GM21390 (cell line): ENCODE data around the gene ZRANB1.

ENCODE experiments used
- ATAC-seq: cut with Tn5 transposase; IDR thresholded peaks from one replicate; pipeline ENCODE4 v1.9.1; 2021; ENCODE audit not compliant: unreplicated experiment

Gene ZRANB1

DNA sequence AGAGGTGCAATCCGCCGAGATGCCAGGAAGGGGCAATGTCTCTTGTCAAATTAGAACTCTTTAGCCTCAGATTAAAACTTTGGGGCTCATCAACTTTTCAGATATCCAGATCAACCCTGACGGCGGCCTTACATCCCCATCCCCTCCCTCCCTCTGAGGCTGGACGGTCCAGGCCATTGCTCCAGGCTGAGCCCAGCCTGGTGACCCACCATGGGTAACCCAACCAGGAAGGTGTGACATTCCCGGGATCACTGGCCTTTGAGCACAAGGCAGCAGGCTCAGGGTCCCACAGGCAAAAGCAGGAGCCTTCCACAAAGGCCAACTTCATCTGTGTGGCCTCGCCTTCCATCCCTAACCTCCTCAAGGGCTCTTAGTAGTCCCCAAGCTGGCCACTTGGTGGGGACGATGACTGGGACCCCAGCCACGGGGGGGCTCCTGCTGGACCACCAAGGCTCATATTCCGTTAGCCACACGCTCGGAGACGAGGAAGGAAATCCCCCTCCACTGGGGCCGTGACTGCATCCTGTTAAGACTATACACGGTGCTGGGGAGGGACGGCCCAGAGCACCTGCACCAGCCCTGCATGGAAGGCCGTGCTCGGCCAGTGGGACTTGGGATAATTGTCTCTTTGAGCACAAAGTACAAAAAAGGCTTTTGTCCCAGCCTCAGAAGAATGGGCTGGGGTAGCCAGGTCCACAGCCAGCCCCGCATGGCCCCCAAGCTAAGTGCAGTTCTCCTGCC, 62.8 kb downstream of the ZRANB1 start:
- ATAC-seq: no peak

DNA sequence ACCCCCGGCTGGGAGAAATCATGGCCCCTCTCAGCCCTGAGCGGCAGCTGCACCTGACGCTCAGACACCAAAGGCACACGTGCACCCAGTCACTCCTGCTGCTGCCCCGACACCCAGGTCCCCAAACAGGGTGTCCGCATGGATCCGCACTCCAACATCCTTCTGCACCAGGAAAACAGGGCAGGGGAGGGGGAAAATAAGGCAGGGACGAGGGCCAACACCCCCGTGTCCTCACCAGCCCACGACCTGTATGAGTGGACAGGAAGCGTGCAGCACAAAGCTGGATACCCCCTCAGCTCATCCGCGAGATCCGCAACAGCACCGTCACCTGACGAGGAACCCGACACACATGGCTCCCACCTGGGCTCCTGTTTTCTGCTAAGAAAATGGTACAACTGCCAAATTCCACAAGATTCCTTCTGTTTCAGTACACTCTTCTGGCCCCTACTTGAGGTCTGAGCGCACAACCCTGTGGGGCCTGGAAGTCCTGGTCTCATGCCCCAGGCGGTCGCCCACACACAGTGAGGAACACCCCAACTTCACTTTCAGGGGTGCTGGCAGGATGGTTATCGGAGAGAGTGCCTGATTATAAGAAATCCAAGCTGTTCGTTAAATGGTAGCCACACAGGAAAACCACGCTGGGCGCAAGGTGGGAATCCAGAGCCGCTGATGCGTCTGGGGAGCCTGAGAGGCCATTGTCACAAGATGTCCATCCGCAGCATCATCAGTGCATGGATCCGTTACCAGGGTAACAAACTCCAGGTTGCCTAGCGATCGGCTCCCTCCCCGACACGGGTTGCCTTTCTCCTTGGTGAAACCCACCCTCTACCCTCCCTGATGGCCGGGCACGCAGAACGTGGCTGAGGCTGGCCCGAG, 63.6 kb downstream of the ZRANB1 start:
- no peak for ATAC-seq

DNA sequence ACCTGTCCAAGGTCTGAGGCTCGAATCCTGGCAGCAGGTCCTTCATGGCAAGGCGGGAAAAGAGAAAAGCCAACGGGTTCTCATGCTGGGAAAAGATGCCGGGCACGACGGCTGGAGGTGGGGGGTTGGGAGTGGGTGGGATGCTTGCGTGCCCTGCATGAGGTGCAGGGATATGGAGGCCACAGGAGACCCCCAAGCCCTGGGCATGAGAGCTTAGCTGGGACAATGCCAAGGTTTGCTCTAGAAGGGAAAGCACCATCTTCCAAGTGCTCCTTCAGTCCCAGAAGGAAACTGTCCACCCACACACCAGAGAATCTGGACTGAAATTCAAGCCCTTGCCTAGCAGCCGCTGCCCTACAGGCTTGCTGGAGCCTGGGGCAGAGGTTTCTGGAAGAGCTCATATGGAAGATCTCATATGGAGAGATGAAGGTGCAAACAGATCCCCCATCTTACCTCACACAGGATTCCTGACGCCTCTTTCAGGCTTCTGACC, 64.3 kb downstream of the ZRANB1 start:
- no peak for ATAC-seq

- ATAC-seq: no peak
Measured at GRCh38 chr10:125006921-125007426, 65.1 kb downstream of the ZRANB1 start.

- no peak for ATAC-seq
Measured at GRCh38 chr10:125007436-125007835, 65.5 kb downstream of the ZRANB1 start.

DNA sequence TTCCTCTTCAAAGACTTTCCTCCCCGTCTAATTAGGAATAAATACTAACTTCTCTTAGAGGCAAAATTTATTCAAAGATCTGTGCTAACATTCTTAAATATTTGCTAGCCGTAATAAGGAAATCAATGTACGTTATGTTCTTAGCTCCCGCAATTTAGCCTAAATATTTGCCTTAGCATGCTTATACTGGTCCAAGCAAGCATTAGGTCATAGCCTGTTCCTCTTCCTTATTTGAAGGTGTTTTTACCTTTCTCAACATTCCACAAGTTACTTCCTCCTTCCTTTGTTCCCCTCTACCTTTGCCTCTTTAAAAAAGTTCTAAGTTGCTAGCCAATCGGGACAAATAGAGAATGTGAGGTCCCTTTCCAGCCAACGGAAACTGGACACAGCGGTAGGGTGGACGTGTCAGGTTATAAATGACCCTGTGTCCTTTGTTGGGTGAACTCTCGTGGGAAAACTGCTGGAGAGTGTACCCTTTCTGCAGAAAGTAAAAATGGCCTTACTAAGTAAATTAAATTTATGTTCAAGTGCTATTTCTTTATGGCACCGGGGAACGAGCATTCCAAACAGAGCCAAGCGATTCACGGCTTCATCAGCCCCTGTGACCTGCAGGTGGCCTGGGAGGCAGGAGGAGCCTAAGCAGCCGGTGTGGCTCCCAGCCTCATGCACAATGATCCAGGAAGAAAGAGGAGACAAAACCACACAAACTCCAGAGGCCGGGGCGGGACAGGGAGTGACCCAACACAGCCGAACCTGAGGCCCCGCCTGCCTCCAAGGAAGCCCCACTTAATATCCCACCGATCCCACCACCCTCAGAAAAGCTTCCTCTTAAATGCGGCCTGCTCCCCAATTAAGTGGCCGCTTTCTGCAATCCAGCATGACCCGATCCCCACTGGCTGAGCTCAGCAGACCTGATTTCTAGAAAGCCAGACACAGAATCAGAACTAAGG, 67.0 kb downstream of the ZRANB1 start:
- ATAC-seq: no peak

GRCh38 chr10:125009661-125010161, 67.8 kb downstream of the ZRANB1 start:
- ATAC-seq: no peak

DNA sequence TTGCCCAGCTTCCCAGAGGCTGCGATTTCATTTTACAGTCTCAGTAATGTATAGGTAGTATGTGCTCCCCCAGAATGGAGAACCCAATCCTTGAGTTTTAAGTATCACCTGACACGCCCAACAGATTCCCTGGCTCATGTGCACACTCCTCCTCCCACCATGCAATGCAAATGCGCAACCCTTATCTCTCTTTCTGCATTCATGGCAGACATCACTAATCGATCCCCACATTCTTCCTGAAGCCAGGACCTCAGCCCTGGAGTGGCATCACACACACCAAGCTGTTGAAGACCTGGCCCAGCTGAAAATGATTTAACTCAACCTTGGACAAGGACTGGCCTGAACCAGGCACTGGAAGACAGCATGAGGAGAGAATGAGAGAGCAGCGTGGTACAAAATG, 68.4 kb downstream of the ZRANB1 start:
- no peak for ATAC-seq

DNA sequence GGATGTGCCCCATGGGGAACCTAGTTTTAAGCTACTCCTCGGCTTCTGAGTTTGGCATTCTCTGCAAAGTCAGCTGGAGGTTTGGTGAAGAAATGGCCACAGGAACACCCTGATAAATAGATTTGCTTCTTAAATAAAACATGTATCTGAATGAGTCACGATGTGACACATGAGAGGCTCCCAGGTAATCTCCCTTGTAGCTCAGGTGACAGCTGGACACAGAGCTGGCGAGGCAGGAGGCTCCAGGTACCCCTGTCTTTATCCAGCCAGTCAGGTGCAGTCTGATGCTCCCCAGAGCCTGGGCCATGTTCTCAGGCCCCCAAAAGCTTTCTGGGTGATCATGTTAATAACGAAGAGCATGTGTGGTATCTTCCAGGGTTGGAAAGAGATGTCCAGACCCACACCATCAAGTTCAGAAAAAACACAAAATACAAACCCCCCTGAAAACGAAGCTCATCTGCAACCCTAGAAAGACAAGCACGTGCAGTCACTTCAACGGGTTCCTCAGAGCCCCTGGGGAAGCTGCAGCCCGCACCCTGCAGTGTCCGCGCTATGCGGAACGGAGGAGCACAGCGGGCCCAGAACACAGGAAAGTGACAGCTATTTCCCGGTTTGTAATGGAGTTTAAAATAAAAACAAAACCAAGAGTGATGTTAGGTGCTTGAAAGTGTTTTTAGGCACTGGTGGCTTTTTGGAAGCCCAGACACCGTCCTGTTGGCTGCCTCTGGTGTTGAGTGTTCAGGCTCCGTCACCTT, 69.4 kb downstream of the ZRANB1 start:
- ATAC-seq: no peak

GRCh38 chr10:125011926-125012705, 70.2 kb downstream of the ZRANB1 start:
- ATAC-seq: no peak

DNA sequence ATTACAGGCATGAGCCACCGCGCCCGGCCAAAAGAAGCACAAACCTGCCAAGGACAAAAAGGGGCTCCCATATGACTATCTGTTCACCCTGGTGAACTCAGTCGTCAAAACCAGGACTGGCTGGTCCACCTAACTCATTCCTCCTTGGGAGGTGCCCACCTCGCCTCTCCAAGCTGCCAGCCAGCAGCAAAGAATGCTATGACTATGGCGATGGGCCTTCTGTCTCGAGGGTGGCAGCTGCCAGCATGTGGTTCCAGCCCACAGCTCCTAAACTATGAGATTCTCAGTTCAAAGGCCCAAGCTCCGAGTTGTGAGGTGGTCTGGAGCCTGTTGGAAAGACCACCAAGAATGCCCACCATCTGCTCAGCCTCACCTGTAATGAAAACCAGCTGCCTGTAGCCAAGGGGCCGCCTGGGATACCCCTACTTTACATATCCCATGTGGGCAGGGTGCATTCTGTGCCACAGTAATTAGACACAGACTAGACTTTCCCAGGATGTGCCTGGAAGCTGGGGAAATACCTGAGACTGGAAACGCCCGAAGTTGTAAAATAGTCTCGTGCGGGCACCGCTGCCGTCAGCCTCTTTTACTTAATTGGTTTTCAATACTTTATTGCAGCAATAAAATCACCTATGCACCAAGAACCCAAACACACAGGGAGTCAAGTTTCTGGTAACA, 71.1 kb downstream of the ZRANB1 start:
- no peak for ATAC-seq

GRCh38 chr10:125013529-125013872, 71.6 kb downstream of the ZRANB1 start:
- ATAC-seq: no peak

DNA sequence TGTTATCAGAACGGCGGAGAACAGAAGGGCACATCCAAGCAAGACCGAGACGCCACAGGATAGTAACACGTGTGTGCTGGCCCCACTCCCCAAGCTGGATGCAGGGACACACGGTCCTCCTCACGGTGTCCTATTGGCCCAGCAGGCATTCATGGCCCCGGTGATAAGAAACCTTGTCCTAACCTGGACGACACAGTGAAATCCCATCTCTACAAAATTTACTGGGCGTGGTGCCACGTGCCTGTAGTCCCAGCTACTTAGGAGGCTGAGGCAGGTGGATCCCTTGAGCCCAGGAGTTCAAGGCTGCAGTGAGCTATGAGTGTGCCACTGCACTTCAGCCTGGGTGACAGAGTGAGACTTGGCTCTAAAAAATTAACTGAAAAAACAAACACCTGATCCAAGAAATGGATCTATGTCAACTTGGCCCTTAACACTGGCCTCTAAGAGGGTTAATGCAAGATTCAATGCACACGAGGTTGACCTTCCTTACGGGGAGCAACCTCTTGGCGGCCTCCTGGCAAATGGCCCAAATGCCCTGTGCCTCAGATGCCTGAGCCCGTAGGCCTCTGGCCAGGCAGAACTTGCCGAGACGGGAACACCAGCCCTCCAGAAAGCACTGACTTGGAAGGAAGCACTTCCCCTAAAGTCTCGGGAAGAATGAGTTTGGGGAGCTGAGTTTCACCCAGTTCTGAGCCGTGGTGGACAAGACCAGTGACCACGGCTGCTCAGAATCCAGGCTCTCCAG, 72.3 kb downstream of the ZRANB1 start:
- ATAC-seq: no peak

DNA sequence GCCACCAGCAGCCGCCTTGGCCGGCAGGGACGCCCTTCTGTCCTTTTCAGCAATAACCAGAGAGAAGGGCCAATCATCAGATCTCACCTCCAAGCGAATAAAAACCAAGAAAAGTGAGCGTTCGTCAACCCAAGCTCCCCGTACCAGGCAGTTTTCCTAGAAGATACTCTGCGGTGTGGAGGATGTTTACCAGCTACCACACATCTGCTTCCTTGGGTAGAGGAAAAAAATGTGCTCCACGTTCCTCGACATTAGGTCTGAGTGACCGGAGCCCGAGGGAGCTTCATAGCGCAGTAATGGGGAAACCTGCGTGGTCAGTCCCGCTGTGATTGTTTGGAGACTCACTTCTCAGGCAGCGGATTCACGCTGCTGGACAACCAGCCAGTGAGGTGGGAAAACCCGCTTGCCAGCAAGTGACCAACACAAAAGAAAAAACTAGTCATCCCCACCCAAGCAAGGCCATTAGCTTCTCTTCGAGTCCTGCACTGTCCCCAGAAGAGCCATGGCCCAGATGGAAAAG, 73.0 kb downstream of the ZRANB1 start:
- ATAC-seq: no peak

DNA sequence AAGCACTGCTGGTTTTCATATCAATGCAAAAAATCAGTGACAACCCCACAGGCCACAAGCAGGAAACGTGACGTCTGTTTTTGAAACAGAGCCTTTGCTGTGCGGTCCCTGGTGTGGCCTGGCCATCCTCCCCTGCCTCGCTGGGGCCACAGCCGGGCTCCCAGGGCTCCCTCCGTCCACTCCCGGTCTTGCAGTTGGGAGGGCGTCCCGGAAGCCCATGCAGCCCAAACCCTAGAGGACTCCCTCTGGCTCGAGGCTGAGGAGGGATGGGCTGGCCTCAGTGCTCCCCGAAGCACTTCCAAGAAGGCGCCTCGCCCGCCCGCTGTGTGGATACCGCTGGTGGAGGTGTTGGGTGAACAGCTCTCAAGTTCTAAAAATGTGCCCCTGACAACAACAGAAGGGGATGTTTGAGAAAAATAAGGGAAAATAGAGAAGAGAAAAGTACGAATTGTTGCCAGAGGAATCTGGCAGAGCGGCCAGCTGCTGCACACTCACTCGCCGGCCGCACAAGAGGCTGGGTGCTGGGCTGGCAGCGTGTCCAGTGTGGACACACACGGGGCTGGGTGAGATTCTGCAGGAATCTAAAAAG, 73.5 kb downstream of the ZRANB1 start:
- ATAC-seq: no peak

- no peak for ATAC-seq
Measured at GRCh38 chr10:125016123-125016522, 74.2 kb downstream of the ZRANB1 start.

DNA sequence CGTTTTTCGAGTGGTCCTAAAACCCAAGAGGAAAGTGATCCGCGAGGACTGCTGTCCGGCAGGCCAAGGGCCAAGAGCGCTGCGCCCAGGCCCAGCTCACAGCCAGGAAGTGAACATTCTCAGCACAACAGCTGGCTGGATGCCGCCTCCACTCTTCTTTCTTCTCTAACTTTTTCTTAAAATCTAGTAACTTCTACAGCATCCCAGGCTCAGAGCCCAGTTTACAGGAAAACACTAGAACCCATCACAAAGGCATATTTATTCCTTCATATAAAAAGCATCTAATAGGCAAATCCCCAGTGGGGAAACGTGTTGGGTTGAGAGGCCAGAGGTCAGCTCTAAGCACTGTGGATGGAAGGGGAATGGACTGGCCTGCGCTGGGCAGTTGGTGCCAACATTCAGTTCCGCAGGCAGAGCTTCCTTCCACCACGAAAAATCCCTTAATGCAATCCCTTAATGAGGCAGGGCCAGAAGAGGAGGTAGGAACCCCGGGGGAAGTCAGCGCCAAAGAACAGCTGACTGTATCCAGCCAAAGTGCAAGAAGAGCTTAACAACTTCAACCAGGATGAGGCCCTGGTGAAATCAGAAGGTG, 74.8 kb downstream of the ZRANB1 start:
- ATAC-seq: no peak
